HFFc6 (cell line): Measurements from ENCODE around the gene PSMD2. TPM values are rescaled to one million over a fixed set of nuclear protein-coding genes. Genes with fewer than 3 reads are reported as not detected.

ENCODE experiments used
- DNase-seq: peaks from one replicate; pipeline ENCODE4 v3.0.0-alpha.2; 2018
- H3K27ac Mint-ChIP-seq: 2 replicates; pipeline ENCODE4 v1.8.0; 2020; ENCODE audit warnings: mild to moderate bottlenecking, mixed read lengths
- H3K27me3 Mint-ChIP-seq: 2 replicates; pipeline ENCODE4 v1.8.0; 2021; ENCODE audit warnings: mild to moderate bottlenecking, moderate library complexity, mixed read lengths; ENCODE audit not compliant: insufficient read depth
- H3K36me3 Mint-ChIP-seq: 2 replicates; pipeline ENCODE4 v1.8.0; 2021; ENCODE audit warnings: low read depth, mixed read lengths
- H3K4me1 Mint-ChIP-seq: 2 replicates; pipeline ENCODE4 v1.8.0; 2020; ENCODE audit warnings: low read depth, mixed read lengths
- H3K4me3 Mint-ChIP-seq: 2 replicates; pipeline ENCODE4 v1.8.0; 2020; ENCODE audit warnings: mild to moderate bottlenecking, moderate library complexity, mixed read lengths
- H3K9me3 Mint-ChIP-seq: 2 replicates; pipeline ENCODE4 v1.8.0; 2020; ENCODE audit warnings: mild to moderate bottlenecking, mixed read lengths
- CTCF ChIP-seq: fragments of 200-600 bp; sonication (generic); IDR thresholded peaks from 2 replicates; pipeline ENCODE4 v1.5.0; 2021; ENCODE audit warnings: antibody characterized with exemption, mild to moderate bottlenecking
- long read RNA-seq: library from polyadenylated mRNA; unstranded; transcript quantifications from one replicate; pipeline ENCODE4 v2.0.0, GENCODE V29; 2019
- total RNA-seq, 6 experiments: library from RNA; stranded (reverse); fragmentation: NEBNext Ultra II Directional; extraction: Animal tissue kit (Norgen Biotek cat#: 25700); gene quantifications; 2 replicates in 1 of 6; 3 replicates in 5 of 6; pipeline ENCODE4 v1.2.3, GENCODE V29; 2021

Gene PSMD2
- total RNA-seq: 100 to 1,000 TPM; 620 to 777 (median 730) TPM
- long read RNA-seq, transcript PSMD2-201 (21 exons, 3,449 nt): major isoform, 433 of 660 reads
- long read RNA-seq, partial matches to known transcripts: 175 of 660 reads
- long read RNA-seq, other reads (novel, unspliced or antisense): 52 of 660 reads

GRCh38 chr3:184298759-184299487 is at the start of gene PSMD2:
TSS of gene PSMD2 (plus strand) at chr3:184299241. CDS start at chr3:184299267, 26 bp downstream.
- DNase-seq: peak; percentile 94
- no peak for TF ChIP-seq CTCF
- H3K9me3 Mint-ChIP-seq: no peaks in the 10 kb centered on the region
- H3K4me3 Mint-ChIP-seq: peak within 1 kb of the TSS; percentile 93
- H3K4me1 Mint-ChIP-seq: peaks cover 40% of the 10 kb centered on the region
- peaks cover 28% of the 10 kb centered on the region for H3K36me3 Mint-ChIP-seq
- peak within 1 kb of the TSS; percentile 83 for H3K27ac Mint-ChIP-seq
- peaks cover 7% of the 10 kb centered on the region for H3K27me3 Mint-ChIP-seq

GRCh38 chr3:184249412-184250166 is 49.5 kb upstream of the PSMD2 start, which contains the start of gene EEF1AKMT4:
TSS of gene EEF1AKMT4 (plus strand) at chr3:184249672. CDS start at chr3:184249695, 23 bp downstream.
- Mint-ChIP-seq H3K27ac (peak within 1 kb of the TSS; percentile 98), H3K9me3 (no peaks in the 10 kb centered on the region), H3K27me3 (no peaks in the 10 kb centered on the region; the same call in 1 of the 2 replicates), H3K4me1 (no peaks in the 10 kb centered on the region; the same call in 1 of the 2 replicates), H3K36me3 (peaks cover 6% of the 10 kb centered on the region; the same call in 1 of the 2 replicates), H3K4me3 (peak within 1 kb of the TSS; percentile 94)
- DNase-seq: peak; percentile 99
- peak; percentile 54 for TF ChIP-seq CTCF

- DNase-seq: peak; percentile 79
- no peaks in the 10 kb centered on the region for H3K36me3 Mint-ChIP-seq
- TF ChIP-seq CTCF: peak; percentile 93
- no peaks in the 10 kb centered on the region for H3K9me3 Mint-ChIP-seq
- no peaks in the 10 kb centered on the region; the same call in 1 of the 2 replicates for H3K4me1 Mint-ChIP-seq
- peak overlapping the region; percentile 94 for H3K4me3 Mint-ChIP-seq
- peak overlapping the region; percentile 98 for H3K27ac Mint-ChIP-seq
- no peaks in the 10 kb centered on the region; the same call in 1 of the 2 replicates for H3K27me3 Mint-ChIP-seq
These were observed 48.7 kb upstream of the PSMD2 start for GRCh38 chr3:184250167-184250828.

GRCh38 chr3:184255291-184256039 is 43.6 kb upstream of the PSMD2 start:
- no peak overlapping the region for H3K27ac Mint-ChIP-seq
- H3K27me3 Mint-ChIP-seq: peaks cover 5% of the 10 kb centered on the region
- H3K36me3 Mint-ChIP-seq: no peaks in the 10 kb centered on the region
- DNase-seq: no peak
- H3K4me1 Mint-ChIP-seq: peaks cover 4% of the 10 kb centered on the region
- H3K9me3 Mint-ChIP-seq: no peaks in the 10 kb centered on the region
- no peak overlapping the region for H3K4me3 Mint-ChIP-seq
- no peak for TF ChIP-seq CTCF
